HG02885 (cell line): Measurements from ENCODE around the gene DLL4.
"Not testable (repeated sequence)": the region's sequence is repeated elsewhere in the genome, so short reads cannot be mapped to it uniquely, and the experiment has no call there.

Experiments used
- ATAC-seq: cut with Tn5 transposase; IDR thresholded peaks from one replicate; pipeline ENCODE4 v1.9.1; 2021; ENCODE audit warnings: mild to moderate bottlenecking; ENCODE audit not compliant: unreplicated experiment, poor library complexity

DLL4 gene

DNA sequence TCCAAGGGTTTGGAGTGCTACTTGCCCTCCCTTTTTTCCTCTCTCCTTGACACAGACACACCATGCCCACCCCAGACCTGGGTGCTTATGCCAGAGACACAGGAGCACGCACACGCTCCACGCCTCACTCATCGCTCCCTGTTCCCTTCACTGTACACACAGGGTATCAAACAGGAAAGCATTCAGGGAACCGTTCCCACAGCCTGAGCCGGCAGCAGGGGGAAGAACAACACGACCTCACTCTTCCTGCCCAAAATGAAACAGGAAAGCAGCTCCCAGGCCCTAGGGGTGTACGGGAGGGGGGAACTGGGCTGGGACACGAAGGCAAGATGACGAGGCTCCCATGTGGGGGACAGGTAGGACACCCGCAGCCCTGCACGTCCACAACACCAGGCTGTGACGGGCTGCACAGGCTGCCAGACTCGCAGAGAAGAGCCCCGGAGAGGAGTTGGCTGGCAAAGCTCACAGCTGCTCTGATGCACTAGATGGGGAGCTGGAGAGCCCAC is 11.2 kb downstream of the DLL4 start:
- no peak for ATAC-seq

DNA sequence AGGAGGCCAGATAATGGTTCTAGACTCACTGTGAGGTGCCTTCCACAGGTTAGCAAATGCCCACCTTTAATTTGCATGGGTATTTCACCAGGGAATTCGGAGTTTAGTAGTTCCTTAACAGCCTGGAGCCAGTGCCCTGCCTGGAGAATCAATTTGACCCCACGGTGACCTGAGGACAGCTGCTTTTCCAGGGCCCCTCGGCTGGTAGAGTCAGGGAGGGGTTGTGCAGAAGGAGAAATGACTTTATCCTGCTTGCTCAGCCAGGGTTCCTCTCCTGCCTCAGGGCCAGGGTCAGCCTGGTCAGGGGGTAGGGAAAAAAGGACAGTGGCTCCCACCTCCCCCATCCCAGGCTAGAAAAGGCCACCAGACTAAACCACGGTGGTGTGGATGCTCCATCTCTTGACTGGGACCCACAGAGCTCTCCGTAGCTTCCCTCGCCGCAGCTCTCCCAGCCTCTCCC is 12.0 kb downstream of the DLL4 start:
- ATAC-seq, result no peak

GRCh38 chr15:40941528-40942336 is 12.6 kb downstream of the DLL4 start:
- peak; percentile 79 for ATAC-seq

- ATAC-seq, result peak; percentile 9
Observed at GRCh38 chr15:40942337-40942854, 13.3 kb downstream of the DLL4 start.

GRCh38 chr15:40942878-40943277 is 13.7 kb downstream of the DLL4 start:
- no peak for ATAC-seq

- no peak for ATAC-seq
Observed at GRCh38 chr15:40943764-40944365, 14.7 kb downstream of the DLL4 start.

GRCh38 chr15:40944510-40945296 is 15.6 kb downstream of the DLL4 start:
- ATAC-seq, result no peak

GRCh38 chr15:40948706-40949473 is 19.8 kb downstream of the DLL4 start:
- ATAC-seq, result no peak

DNA sequence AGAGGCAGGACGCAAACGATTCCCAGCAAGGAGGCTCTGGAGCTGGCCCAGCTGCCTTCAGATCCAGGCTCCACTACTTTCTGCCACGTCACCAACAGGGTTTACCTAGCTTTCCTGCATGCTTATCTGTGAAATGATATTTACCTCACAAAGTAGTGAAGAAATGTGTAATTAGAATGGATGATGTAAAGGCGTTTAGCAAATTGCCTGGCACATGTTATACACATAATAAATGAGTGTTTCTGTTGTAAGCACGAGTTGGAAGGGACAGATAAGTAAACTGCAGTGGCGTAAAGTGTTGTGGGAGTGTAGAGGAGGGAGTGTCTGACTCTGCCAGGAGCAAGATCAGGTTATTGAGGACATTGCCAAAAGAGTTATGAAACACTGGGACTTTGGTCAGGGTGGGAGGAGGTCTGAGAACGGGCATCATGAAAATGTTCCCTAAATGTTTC is 20.6 kb downstream of the DLL4 start:
- ATAC-seq, result no peak

GRCh38 chr15:40951764-40952163 is 22.6 kb downstream of the DLL4 start:
- ATAC-seq, result no peak

- no peak for ATAC-seq
Observed at GRCh38 chr15:40952301-40952900, 23.3 kb downstream of the DLL4 start.

GRCh38 chr15:40952901-40953712 is 24.0 kb downstream of the DLL4 start, which contains the start of gene CHAC1:
Gene CHAC1, plus strand, starts transcription at chr15:40953471. Its CDS starts 113 bp downstream, at chr15:40953584.
- peak; percentile 96 for ATAC-seq

DNA sequence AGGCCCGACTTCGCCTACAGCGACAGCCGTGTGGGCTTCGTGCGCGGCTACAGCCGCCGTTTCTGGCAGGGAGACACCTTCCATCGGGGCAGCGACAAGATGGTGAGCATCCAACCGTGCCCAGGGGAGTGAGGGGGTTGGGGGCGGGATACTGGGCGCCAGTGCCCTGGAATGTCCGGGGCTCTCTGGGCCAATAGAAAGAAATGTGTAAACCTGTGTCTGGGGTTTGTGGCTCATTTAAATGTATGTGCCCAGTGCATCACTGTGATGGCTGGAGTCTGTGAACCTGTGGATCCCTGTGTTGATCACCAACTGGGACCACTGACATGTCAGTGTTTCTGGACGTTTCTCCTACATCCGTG is 24.6 kb downstream of the DLL4 start:
- no peak for ATAC-seq

- ATAC-seq, result not testable (repeated sequence)
Observed at GRCh38 chr15:40954158-40954848, 25.2 kb downstream of the DLL4 start.

DNA sequence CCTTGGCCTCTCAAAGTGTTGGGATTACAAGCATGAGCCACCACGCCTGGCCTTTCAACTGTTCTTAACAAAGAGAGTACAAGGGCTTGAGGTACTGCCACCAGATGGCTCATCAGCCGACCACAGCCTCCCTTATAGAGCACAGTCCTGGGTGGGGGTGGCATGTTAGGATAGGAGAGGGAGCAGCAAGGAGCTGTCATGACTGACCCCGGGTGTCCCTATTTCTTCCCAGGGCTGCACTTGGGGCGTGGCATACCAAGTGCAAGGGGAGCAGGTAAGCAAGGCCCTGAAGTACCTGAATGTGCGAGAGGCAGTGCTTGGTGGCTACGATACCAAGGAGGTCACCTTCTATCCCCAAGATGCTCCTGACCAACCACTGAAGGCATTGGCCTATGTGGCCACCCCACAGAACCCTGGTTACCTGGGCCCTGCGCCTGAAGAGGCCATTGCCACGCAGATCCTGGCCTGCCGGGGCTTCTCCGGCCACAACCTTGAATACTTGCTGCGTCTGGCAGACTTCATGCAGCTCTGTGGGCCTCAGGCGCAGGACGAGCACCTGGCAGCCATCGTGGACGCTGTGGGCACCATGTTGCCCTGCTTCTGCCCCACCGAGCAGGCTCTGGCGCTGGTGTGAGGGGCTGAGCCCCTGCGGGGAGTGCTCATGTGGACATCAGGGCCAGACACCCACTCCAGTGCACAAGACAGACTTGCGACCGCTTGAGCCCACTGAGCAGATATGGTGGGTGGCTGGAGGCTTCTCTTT is 26.2 kb downstream of the DLL4 start:
- ATAC-seq, result no peak

- ATAC-seq, result no peak
Observed at GRCh38 chr15:40955930-40956540, 26.9 kb downstream of the DLL4 start.

DNA sequence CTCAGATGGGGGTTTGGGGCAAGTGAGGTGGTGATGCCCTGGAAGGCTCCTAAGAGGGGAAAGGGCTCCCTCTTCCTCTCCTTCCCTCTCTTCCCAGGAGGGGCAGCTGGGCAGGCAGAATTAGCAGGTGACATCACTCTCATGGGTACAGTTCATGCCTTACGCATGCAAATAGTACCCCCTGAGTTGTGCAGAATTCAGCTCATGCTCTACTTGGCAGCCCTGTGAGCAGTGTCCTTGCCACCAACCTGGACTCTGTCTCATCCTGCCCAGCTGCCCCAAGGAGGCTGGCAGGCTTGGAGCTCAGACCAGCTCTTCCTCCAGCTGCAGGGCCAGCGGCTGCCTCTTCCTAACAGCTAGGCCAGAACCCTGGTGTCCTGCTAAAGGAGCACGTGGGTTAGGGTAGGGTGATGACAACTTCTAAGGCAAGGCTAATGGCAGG is 27.4 kb downstream of the DLL4 start:
- no peak for ATAC-seq
